Measurements from ENCODE around the gene THADA.
A peak's percentile ranks its signal among the peaks of the same experiment; 100 is the strongest.

Gene THADA

DNA sequence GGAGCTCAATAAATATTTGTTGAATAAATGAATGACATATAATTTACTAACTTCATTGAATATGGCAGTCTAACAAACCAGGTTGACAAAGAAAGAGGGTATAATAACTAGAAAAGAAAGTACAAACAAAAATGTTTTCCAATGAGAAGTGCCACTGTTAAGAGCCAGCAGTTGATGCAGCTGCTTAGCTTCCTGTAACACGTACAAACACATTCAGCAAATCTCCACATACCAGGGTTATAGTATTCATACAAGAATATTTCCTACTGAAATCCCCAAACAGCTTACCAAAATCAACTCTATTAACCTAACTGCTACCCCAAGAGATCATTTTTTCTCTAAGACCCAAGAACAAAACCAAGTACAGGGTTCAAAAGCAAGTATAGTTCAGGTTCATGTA lies 77.7 kb downstream of the THADA start:
- no peak overlapping the region for H3K4me3 ChIP-seq (ENCODE audit: low read depth, low read length)
- TF ChIP-seq, protein P1, sequence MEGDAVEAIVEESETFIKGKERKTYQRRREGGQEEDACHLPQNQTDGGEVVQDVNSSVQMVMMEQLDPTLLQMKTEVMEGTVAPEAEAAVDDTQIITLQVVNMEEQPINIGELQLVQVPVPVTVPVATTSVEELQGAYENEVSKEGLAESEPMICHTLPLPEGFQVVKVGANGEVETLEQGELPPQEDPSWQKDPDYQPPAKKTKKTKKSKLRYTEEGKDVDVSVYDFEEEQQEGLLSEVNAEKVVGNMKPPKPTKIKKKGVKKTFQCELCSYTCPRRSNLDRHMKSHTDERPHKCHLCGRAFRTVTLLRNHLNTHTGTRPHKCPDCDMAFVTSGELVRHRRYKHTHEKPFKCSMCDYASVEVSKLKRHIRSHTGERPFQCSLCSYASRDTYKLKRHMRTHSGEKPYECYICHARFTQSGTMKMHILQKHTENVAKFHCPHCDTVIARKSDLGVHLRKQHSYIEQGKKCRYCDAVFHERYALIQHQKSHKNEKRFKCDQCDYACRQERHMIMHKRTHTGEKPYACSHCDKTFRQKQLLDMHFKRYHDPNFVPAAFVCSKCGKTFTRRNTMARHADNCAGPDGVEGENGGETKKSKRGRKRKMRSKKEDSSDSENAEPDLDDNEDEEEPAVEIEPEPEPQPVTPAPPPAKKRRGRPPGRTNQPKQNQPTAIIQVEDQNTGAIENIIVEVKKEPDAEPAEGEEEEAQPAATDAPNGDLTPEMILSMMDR (conservative IDR thresholded peaks at IDR 0.05; ENCODE audit: low read depth, low read length) = no peak
- DNase-seq (ENCODE audit: low read depth) = peak; percentile 78

DNA sequence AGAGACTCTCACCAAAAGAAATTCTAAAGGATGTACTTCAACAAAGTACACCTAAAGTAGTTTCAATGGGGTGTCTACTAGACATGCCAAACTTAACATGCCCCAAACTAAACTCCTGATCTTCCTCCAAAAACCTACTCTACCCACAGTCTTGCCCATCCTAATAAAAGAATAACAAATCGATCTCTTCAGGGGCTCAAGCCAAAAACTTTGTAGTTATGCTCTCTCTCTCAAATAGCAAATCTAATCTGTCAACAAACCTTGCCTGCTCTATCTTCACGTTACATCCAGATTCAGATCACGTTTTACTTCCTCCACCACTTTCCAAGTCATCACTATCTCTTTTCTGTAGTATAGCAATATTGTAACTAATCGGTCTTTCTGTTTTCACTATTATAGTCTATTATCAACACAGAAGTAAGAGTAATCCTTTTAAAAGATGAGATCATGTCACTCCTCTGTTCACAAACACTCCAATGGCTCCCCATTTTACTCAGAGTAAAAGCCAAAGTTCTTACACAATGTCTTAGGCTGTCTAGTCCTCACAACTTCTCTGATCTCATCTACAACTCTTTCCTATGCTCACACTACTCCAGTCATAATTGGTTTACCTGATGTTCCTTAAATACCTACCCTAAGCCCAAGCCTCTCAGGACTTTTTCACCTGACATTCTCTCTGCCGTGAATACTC lies 79.9 kb downstream of the THADA start:
- TF ChIP-seq, protein P1 (conservative IDR thresholded peaks at IDR 0.05; ENCODE audit: low read depth, low read length) = no peak
- DNase-seq (ENCODE audit: low read depth) = no peak
- no peak overlapping the region for H3K4me3 ChIP-seq (ENCODE audit: low read depth, low read length)

DNA sequence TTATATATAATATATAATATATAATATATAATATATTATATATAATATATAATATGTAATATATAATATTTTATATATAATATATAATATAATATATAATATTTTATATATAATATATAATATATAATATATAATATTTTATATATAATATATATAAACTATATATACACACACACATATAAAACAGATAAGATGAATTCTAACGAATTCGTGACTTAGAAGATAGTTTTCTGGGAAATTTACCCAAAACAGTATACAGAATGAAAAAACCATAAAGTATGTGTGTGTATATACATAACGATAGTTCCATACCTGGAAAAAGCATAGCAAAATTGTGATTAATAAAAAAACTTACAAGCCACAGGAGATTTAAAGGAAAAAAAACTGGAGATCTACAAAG lies 80.6 kb downstream of the THADA start:
- H3K4me3 ChIP-seq (ENCODE audit: low read depth, low read length) = no peak overlapping the region
- DNase-seq (ENCODE audit: low read depth) = no peak
- TF ChIP-seq, protein P1 (conservative IDR thresholded peaks at IDR 0.05; ENCODE audit: low read depth, low read length) = no peak

GRCh38 chr2:43513796-43514195 lies 82.0 kb downstream of the THADA start:
- no peak for DNase-seq (ENCODE audit: low read depth)
- TF ChIP-seq, protein P1 (conservative IDR thresholded peaks at IDR 0.05; ENCODE audit: low read depth, low read length) = no peak
- no peak overlapping the region for H3K4me3 ChIP-seq (ENCODE audit: low read depth, low read length)

DNA sequence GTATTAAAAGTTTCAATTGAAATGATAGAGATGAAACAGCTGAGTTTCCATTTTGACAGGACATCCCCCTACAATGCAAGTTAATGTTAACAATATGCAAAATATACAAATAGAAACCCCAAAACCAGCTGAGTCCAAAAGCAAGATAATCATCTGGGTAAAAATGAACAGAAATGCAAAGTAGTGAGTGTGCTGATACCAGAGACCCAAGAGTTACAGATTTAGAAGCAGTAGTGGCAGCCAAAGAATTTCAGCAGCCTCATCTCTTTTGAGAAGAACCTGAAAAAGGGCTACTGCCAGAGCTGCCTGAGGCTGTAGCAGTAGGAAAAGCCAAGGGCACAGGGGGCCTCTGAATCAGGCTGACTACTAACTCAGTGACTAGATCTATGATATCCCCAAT lies 82.6 kb downstream of the THADA start:
- peak; percentile 28 for DNase-seq (ENCODE audit: low read depth)
- TF ChIP-seq, protein P1 (conservative IDR thresholded peaks at IDR 0.05; ENCODE audit: low read depth, low read length) = no peak
- no peak overlapping the region for H3K4me3 ChIP-seq (ENCODE audit: low read depth, low read length)

DNA sequence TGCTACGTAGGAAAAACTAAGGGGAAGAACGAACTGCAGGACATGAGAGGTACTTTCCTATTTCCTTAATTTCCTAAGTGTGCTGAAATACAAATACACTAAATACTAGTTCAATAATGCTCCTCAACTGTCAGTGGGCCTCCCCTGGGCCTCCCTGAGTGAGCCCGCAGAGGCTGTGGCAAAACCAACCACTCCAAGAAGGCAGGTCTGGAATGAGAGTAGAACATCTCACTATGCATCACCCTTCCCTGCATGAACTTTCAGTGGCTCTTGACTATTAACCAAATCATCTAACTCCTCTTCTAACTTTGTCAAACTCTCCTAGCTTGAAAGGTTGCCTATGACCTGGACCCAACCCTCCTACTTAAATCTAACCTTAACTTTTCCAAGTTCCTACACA lies 84.6 kb downstream of the THADA start:
- no peak for DNase-seq (ENCODE audit: low read depth)
- TF ChIP-seq, protein P1 (conservative IDR thresholded peaks at IDR 0.05; ENCODE audit: low read depth, low read length) = no peak
- H3K4me3 ChIP-seq (ENCODE audit: low read depth, low read length) = no peak overlapping the region

GRCh38 chr2:43509886-43510285 lies 86.0 kb downstream of the THADA start:
- no peak for DNase-seq (ENCODE audit: low read depth)
- no peak overlapping the region for H3K4me3 ChIP-seq (ENCODE audit: low read depth, low read length)
- TF ChIP-seq, protein P1 (conservative IDR thresholded peaks at IDR 0.05; ENCODE audit: low read depth, low read length) = no peak
